CD4-positive, alpha-beta T cell treated with Interleukin-17A for 4 hours (primary cell): ENCODE results near the gene CHD9.
A peak's percentile ranks its signal among the peaks of the same experiment; 100 is the strongest.
"Not testable (repeated sequence)": the region's sequence is repeated elsewhere in the genome, so short reads cannot be mapped to it uniquely, and the experiment has no call there.

Experiments
- DNase-seq: peaks from one replicate; pipeline ENCODE4 v3.0.0-alpha.2; 2020; ENCODE audit warnings: mixed read lengths

Gene CHD9

GRCh38 chr16:53285236-53285635 lies 230.4 kb downstream of the CHD9 start:
- DNase-seq, result no peak

DNA sequence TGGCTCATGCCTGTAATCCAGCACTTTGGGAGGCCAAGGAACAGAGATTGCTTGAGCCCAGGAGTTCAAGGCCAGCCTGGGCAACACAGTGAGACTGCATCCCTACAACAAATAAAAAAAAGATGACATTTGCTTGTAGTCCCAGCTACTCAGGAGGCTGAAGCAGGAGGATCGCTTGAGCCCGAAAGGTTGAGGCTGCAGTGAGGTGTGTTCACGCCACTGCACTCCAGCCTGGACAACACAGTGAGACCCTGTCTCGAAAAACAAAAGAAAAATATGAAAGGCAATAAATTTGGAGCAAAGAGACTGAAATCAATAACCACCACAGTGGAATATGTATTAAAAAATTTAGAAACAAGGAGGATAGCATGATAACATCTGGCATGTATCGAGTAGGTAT lies 235.7 kb downstream of the CHD9 start:
- DNase-seq, result no peak

- DNase-seq, result no peak
These were observed 237.1 kb downstream of the CHD9 start for GRCh38 chr16:53291757-53292392.

DNA sequence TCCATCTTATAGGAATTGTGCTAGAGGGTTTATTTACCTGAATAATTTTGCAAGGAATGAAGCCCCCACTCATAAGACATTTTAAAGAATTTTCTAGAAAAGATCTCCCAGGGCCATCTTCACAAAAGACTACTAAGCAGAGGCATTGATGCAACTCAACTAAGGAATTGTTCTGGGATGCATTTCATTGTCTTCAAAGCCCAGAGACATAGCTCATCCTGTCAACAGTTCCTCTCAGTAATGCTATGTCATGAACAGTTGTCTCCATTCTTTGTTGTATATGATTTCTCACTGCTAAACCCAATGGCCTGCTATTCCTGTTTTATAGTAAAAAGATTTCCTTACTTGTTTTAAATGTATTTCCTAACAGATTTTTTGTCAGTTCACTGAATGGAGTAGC lies 242.7 kb downstream of the CHD9 start:
- no peak for DNase-seq

GRCh38 chr16:53304334-53304733 lies 249.5 kb downstream of the CHD9 start:
- no peak for DNase-seq

- no peak for DNase-seq
These were observed 251.0 kb downstream of the CHD9 start for GRCh38 chr16:53305743-53306142.

DNA sequence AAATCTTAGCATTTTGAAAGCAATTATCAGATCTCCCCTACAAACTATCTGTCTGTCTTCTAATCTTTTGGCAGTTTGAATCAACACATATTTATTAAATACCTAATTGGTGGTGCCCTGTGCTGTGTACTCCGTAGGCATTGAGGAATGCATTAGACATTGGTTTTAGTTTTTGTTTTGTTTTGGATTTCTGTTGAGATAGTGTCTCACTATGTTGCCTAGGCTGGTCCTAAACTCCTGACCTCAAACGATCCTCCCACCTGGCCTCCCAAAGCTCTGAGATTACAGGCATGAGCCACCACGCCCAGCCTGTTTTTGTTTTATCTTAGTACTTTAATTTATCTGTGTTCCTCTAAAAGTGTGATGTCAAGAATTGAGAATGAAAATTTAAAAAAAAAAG lies 254.7 kb downstream of the CHD9 start:
- no peak for DNase-seq

DNA sequence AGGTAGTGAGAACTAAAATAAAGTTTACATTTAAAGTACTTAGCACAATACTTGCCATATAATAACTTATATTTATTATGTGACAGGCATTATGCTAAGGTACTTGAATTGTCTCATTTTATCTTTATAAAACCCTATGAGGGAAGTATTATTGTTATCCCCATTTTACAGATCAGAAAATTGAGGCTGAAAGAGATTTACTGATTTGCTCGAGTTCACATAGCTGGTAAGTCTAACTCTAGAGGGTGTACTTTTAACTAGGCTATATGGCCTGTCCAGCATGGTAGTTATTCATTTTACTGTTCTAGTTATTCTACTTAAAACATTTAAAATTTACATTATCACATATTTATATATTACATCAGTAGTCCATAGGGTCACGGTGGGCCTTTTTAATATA lies 266.2 kb downstream of the CHD9 start:
- no peak for DNase-seq

DNA sequence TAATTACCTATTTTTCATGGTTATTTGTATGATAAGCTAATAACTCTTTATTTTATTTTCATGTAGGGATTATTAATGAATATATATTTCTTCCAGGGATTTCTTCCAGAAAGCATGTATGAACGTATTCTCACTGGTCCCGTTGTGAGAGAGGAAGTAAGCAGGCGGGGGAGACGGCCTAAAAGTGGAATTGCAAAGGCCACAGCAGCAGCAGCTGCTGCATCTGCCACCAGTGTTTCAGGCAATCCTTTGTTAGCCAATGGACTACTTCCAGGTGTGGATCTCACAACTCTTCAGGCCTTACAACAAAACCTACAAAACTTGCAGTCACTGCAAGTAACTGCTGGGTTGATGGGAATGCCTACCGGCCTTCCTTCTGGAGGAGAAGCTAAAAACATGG lies 269.1 kb downstream of the CHD9 start:
- no peak for DNase-seq

- not testable (repeated sequence) for DNase-seq
These were observed 276.2 kb downstream of the CHD9 start for GRCh38 chr16:53330991-53331390.

DNA sequence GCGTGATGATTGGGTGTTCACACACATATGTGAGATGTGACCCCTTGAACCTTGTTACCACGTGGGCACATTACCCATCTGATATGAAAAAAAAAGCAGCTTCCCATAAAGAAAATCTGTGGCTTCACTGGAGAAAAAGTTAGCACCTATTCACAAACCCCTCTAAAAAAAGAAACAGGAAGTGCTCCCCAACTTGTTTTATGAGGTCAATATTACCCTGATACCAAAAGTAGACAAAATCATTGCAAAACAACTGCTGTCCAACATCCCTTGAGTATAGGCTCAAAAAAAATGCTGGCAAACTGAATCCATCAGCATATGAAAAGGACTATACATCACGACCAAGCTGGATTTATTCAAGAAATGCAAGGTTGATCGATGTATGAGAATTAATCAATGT lies 279.8 kb downstream of the CHD9 start:
- no peak for DNase-seq

DNA sequence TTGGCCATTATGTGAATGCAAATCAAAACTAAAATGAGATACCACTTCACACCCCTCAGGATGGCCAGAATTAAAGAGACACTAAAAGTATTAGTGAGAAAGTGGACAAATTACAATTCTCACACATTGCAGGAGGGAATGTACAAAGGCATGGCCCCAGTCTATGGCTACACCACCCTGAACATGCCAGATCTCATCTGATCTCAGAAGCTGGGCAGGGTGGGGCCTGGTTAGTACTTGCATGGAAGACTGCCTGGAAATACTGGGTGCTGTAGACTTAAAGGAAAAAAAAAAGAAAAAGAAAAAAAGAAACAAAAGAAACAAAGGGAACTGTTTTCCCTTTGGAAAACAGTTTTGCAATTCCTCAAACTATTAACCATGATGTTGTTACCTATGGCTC lies 282.5 kb downstream of the CHD9 start:
- DNase-seq, result no peak

- DNase-seq, result no peak
These were observed 287.0 kb downstream of the CHD9 start for GRCh38 chr16:53341792-53342191.

GRCh38 chr16:53355064-53355463 lies 300.3 kb downstream of the CHD9 start:
- DNase-seq, result no peak

- no peak for DNase-seq
These were observed 301.9 kb downstream of the CHD9 start for GRCh38 chr16:53356478-53357207.

GRCh38 chr16:53357208-53357586 lies 302.4 kb downstream of the CHD9 start:
- no peak for DNase-seq

GRCh38 chr16:53357955-53358354 lies 303.2 kb downstream of the CHD9 start:
- no peak for DNase-seq

DNA sequence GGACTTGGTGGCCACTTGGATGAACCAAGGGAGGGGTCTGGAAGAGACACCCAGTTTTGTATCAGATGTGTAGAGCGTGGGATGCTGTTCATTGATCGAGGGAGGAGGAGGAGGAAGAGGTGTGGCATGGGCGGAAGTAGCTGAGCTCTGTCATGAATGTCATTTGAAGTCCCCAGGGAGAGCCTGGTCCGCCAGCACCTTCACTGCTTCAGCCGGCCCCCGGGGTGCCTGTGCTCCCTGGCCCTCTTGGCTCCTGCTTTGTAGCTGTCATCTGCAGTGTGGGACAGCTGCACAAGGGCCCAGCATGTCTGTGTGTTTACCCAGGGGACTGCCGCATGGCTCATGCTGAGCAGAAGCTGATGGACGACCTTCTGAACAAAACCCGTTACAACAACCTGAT lies 304.1 kb downstream of the CHD9 start:
- DNase-seq, result no peak

GRCh38 chr16:53369921-53370320 lies 315.1 kb downstream of the CHD9 start:
- DNase-seq, result no peak

GRCh38 chr16:53370827-53371226 lies 316.0 kb downstream of the CHD9 start:
- no peak for DNase-seq

GRCh38 chr16:53372992-53373871 lies 318.4 kb downstream of the CHD9 start:
- DNase-seq, result peak; percentile 94

GRCh38 chr16:53374800-53375199 lies 320.0 kb downstream of the CHD9 start:
- DNase-seq, result no peak

DNA sequence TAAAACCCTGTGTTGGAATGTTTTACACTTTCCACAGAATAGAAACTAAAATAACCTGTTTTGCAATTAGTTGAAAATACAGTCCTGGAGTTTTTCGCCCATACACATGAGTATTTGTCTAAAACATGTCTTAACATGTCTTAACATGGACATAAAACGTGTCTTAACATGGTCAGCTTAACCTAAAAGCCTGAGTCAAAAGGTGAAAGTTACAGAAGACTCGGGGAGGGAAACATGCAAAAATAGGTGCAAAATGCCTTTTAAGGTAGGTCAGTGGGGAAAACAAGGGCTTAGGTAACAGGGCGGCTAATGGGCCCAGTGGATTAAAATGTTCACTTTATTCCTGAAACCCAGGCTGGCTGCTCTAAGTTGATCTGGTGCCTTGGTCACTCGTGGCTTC lies 323.3 kb downstream of the CHD9 start:
- DNase-seq, result no peak
